GM23248 (cell line): ENCODE data around the gene KCP. TPM values are rescaled to one million over a fixed set of nuclear protein-coding genes. Genes with fewer than 3 reads are reported as not detected.
A peak's percentile ranks its signal among the peaks of the same experiment; 100 is the strongest.

Source experiments
- DNase-seq: peaks from one replicate; pipeline ENCODE4 v3.0.0-alpha.2; 2015
- H2AFZ ChIP-seq: fragments of 200-600 bp; sonication (generic); 2 replicates; pipeline ENCODE4 v1.6.1; 2016; ENCODE audit warnings: antibody characterized with exemption
- H3F3A ChIP-seq: fragments of 200-600 bp; sonication (generic); 2 replicates; pipeline ENCODE4 v1.6.1; 2016; ENCODE audit warnings: mild to moderate bottlenecking, antibody characterized with exemption, mixed run types; ENCODE audit not compliant: insufficient read depth
- H3K27ac ChIP-seq: fragments of 200-600 bp; sonication (generic); 2 replicates; pipeline ENCODE4 v1.5.1; 2016; ENCODE audit warnings: mild to moderate bottlenecking
- H3K27me3 ChIP-seq: fragments of 200-600 bp; sonication (generic); replicated peaks from 2 replicates; pipeline ENCODE4 v1.6.1; 2016; ENCODE audit warnings: mild to moderate bottlenecking; ENCODE audit not compliant: insufficient read depth
- H3K36me3 ChIP-seq: fragments of 200-600 bp; sonication (generic); 2 replicates; pipeline ENCODE4 v1.6.1; 2016; ENCODE audit warnings: low read depth, mild to moderate bottlenecking
- H3K4me1 ChIP-seq: fragments of 200-600 bp; sonication (generic); 2 replicates; pipeline ENCODE4 v1.6.1; 2016; ENCODE audit warnings: mild to moderate bottlenecking; ENCODE audit not compliant: insufficient read depth
- H3K4me2 ChIP-seq: fragments of 200-600 bp; sonication (generic); one replicate; pipeline ENCODE4 v1.6.1; 2016; ENCODE audit warnings: mild to moderate bottlenecking; ENCODE audit not compliant: unreplicated experiment
- H3K4me3 ChIP-seq: fragments of 200-600 bp; sonication (generic); 2 replicates; pipeline ENCODE4 v1.5.1; 2016; ENCODE audit warnings: mild to moderate bottlenecking
- H3K79me2 ChIP-seq: fragments of 200-600 bp; sonication (generic); 2 replicates; pipeline ENCODE4 v1.6.1; 2016; ENCODE audit warnings: mild to moderate bottlenecking; ENCODE audit not compliant: insufficient read depth
- H3K9ac ChIP-seq: fragments of 200-600 bp; sonication (generic); 2 replicates; pipeline ENCODE4 v1.6.1; 2016; ENCODE audit warnings: mild to moderate bottlenecking
- H3K9me2 ChIP-seq: fragments of 200-600 bp; sonication (generic); 2 replicates; pipeline ENCODE4 v1.6.1; 2016; ENCODE audit warnings: mixed run types, mild to moderate bottlenecking, moderate library complexity; ENCODE audit not compliant: insufficient read depth
- H3K9me3 ChIP-seq: fragments of 200-600 bp; sonication (generic); one replicate; pipeline ENCODE4 v1.6.1; 2017; ENCODE audit warnings: low read depth
- H4K20me1 ChIP-seq: fragments of 200-600 bp; sonication (generic); 2 replicates; pipeline ENCODE4 v1.6.0; 2016; ENCODE audit not compliant: insufficient read depth
- EZH2 ChIP-seq: fragments of 200-600 bp; sonication (generic); IDR thresholded peaks from 2 replicates; pipeline ENCODE4 v1.6.1; 2018; ENCODE audit warnings: antibody characterized with exemption, mild to moderate bottlenecking; ENCODE audit not compliant: insufficient read depth, poor library complexity, severe bottlenecking
- EZH2phosphoT487 ChIP-seq: fragments of 200-600 bp; sonication (generic); IDR thresholded peaks from 2 replicates; pipeline ENCODE4 v1.6.1; 2018; ENCODE audit warnings: antibody characterized with exemption, moderate library complexity, mild to moderate bottlenecking, low read depth; ENCODE audit not compliant: insufficient read depth
- WGBS, 2 experiments: methylation state at CpG; one replicate each; pipeline ENCODE4 v1.1.6; 2015 to 2017; ENCODE audit warnings: low lambda C conversion rate in 2 of 2, low coverage in 1 of 2; ENCODE audit errors: missing lambda C conversion rate in 2 of 2; 5-methylcytosine and 5-hydroxymethylcytosine counted together
- in situ Hi-C: fragments of 300-500 bp; cut with MboI; formaldehyde crosslinking; loops from 2 replicates; pipeline ENCODE4 v1.15.0; 2020
- polyA plus RNA-seq: library from polyadenylated mRNA; unstranded; fragments of >200 nt; fragmentation: Nextera tagmentation; extraction: Ambion mirVana; gene quantifications from 2 replicates; pipeline ENCODE4 v1.2.1, GENCODE V29; 2016
- total RNA-seq: library from RNA; depleted of rRNA; stranded (reverse); fragments of >200 nt; shearing (Covaris generic); gene quantifications from 2 replicates; pipeline ENCODE4 v1.2.3, GENCODE V29; 2014

KCP gene
- total and polyA plus RNA-seq, 2 experiments from 2014 or later: 0.10 TPM; not detected in 1

- no peak overlapping the region for H3K9ac ChIP-seq
- DNase-seq: peak; percentile 17
- H3K4me2 ChIP-seq: peak overlapping the region; percentile 72
- in situ Hi-C loops: no loop called here
- no peak for TF ChIP-seq EZH2phosphoT487
- TF ChIP-seq EZH2: no peak
- H3K4me3 ChIP-seq: peak overlapping the region; percentile 64
- H2AFZ ChIP-seq: no peak overlapping the region; the same call in 1 of the 2 replicates
- H3K79me2 ChIP-seq: peaks cover 18% of the 10 kb centered on the region
- no peaks in the 10 kb centered on the region for H3K9me3 ChIP-seq
- no peaks in the 10 kb centered on the region for H4K20me1 ChIP-seq
- no peak overlapping the region for H3K27ac ChIP-seq
- peaks cover 7% of the 10 kb centered on the region; the same call in 1 of the 2 replicates for H3K4me1 ChIP-seq
- H3K36me3 ChIP-seq: no peaks in the 10 kb centered on the region
- 53 to 66% methylated on average over 11 to 13 of the region's 13 CpGs for WGBS, 2 experiments
- 0 out of 2 replicates have a peak, but pooled peaks cover 15% of the 10 kb centered on the region for H3F3A ChIP-seq
- H3K9me2 ChIP-seq: no peaks in the 10 kb centered on the region
- peaks cover 5% of the 10 kb centered on the region; the same call in 1 of the 2 replicates for H3K27me3 ChIP-seq
Measured at GRCh38 chr7:128868624-128869137, 41.8 kb downstream of the KCP start.

GRCh38 chr7:128867842-128868623 lies 42.5 kb downstream of the KCP start:
- peaks cover 25% of the 10 kb centered on the region for H3K79me2 ChIP-seq
- peaks cover 8% of the 10 kb centered on the region; the same call in 1 of the 2 replicates for H3K4me1 ChIP-seq
- H3K4me2 ChIP-seq: no peak overlapping the region
- H3K9ac ChIP-seq: no peak overlapping the region
- H3K9me3 ChIP-seq: no peaks in the 10 kb centered on the region
- in situ Hi-C loops: no loop called here
- H4K20me1 ChIP-seq: no peaks in the 10 kb centered on the region
- H3K9me2 ChIP-seq: no peaks in the 10 kb centered on the region
- no peak for DNase-seq
- H3K4me3 ChIP-seq: no peak overlapping the region
- H3K27me3 ChIP-seq: peaks cover 5% of the 10 kb centered on the region; the same call in 1 of the 2 replicates
- no peak overlapping the region for H3K27ac ChIP-seq
- H3K36me3 ChIP-seq: no peaks in the 10 kb centered on the region
- TF ChIP-seq EZH2: no peak
- TF ChIP-seq EZH2phosphoT487: no peak
- WGBS, 2 experiments: 80 to 88% methylated on average over 11 of the region's 11 CpGs
- H3F3A ChIP-seq: 0 out of 2 replicates have a peak, but pooled peaks cover 15% of the 10 kb centered on the region
- no peak overlapping the region for H2AFZ ChIP-seq

- WGBS, 2 experiments: 80 to 94% methylated on average over 4 of the region's 4 CpGs
- Histone ChIP-seq H3F3A (peaks cover 16% of the 10 kb centered on the region; the same call in 1 of the 2 replicates), H2AFZ (no peak overlapping the region), H3K9ac (no peak overlapping the region), H3K4me3 (no peak overlapping the region), H3K27ac (no peak overlapping the region), H4K20me1 (no peaks in the 10 kb centered on the region), H3K9me3 (no peaks in the 10 kb centered on the region), H3K4me2 (no peak overlapping the region), H3K9me2 (no peaks in the 10 kb centered on the region), H3K27me3 (peaks cover 5% of the 10 kb centered on the region; the same call in 1 of the 2 replicates), H3K36me3 (no peaks in the 10 kb centered on the region), H3K79me2 (peaks cover 28% of the 10 kb centered on the region), H3K4me1 (peaks cover 8% of the 10 kb centered on the region; the same call in 1 of the 2 replicates)
- DNase-seq: no peak
- no peak for TF ChIP-seq EZH2phosphoT487
- TF ChIP-seq EZH2: no peak
- in situ Hi-C loops: no loop called here
Measured at GRCh38 chr7:128867241-128867640, 43.3 kb downstream of the KCP start.

- in situ Hi-C loops: no loop called here
- H3K4me1 ChIP-seq: peaks cover 8% of the 10 kb centered on the region; the same call in 1 of the 2 replicates
- H4K20me1 ChIP-seq: no peaks in the 10 kb centered on the region
Measured at GRCh38 chr7:128865996-128866877, 44.3 kb downstream of the KCP start.

More at GRCh38 chr7:128865996-128866877, 44.3 kb downstream of the KCP start:
- no peaks in the 10 kb centered on the region for H3K9me3 ChIP-seq
- WGBS, 2 experiments: 89 to 93% methylated on average over 21 to 27 of the region's 27 CpGs
- no peak for DNase-seq
- no peaks in the 10 kb centered on the region for H3K9me2 ChIP-seq
- H3K36me3 ChIP-seq: no peaks in the 10 kb centered on the region
- peaks cover 28% of the 10 kb centered on the region for H3K79me2 ChIP-seq
- no peak overlapping the region for H3K9ac ChIP-seq
- H3K4me3 ChIP-seq: no peak overlapping the region
- H3F3A ChIP-seq: peaks cover 17% of the 10 kb centered on the region; the same call in 1 of the 2 replicates
- H2AFZ ChIP-seq: no peak overlapping the region
- peaks cover 5% of the 10 kb centered on the region; the same call in 1 of the 2 replicates for H3K27me3 ChIP-seq
- no peak overlapping the region for H3K27ac ChIP-seq
- no peak for TF ChIP-seq EZH2
- no peak for TF ChIP-seq EZH2phosphoT487
- H3K4me2 ChIP-seq: no peak overlapping the region
